TTC549 (cell line): ENCODE results near the gene RPL36AL.
A peak's percentile ranks its signal among the peaks of the same experiment; 100 is the strongest.
"Not testable (repeated sequence)": the region's sequence is repeated elsewhere in the genome, so short reads cannot be mapped to it uniquely, and the experiment has no call there.

ENCODE experiments used
- FAIRE-seq: peaks from 2 replicates; lab custom pipeline; 2012; peaks lifted over from hg19 to GRCh38; lab: Jason Lieb, UNC

RPL36AL gene

DNA sequence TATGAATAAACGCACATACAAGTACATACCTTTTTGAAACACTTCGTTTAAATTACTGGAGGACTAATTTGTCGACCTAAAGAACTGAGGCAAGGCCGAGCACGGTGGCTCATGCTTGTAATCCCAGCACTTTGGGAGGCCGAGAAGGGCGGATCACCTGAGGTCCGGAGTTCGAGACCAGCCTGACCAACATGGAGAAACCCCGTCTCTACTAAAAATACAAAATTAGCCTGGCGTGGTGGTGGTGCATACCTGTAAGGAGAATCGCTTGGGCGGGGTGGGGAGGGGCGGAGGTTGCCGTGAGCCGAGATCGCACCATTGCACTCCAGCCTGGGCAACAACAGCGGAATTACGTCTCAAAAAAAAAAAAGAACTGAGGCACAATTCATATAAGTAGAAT, 1.2 kb downstream of the RPL36AL start:
- not testable (repeated sequence) for FAIRE-seq

DNA sequence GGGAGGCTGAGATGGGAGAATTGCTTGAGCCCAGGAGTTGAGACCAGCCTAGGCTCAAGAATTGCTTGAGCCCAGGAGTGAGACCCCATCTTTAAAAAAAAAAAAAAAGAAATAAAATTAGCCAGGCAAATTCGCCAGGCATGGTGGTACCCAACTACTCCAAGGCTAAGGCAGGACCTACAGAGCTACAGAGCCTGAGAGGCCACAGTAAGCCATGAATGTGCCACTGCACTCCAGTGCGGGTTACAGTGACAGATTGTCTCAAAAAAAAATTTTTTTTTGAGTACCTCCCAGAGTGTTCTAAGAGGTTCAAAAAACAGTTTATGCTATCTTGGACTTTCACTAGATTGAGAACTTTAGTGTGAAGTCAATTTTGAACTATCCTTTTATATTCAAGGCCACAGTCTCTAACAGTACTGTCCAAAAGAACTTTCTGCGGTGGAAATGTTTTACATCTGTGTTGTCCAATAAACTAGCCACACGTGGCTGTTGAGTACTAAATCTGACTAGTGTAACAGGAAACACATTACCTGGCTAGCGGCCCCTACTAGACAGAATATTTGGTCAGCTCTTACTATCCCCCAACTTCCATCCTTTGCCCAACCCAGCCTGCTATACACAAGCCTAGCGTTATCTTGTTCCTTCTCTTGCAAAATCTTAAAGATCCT, 2.4 kb downstream of the RPL36AL start:
- FAIRE-seq = no peak

DNA sequence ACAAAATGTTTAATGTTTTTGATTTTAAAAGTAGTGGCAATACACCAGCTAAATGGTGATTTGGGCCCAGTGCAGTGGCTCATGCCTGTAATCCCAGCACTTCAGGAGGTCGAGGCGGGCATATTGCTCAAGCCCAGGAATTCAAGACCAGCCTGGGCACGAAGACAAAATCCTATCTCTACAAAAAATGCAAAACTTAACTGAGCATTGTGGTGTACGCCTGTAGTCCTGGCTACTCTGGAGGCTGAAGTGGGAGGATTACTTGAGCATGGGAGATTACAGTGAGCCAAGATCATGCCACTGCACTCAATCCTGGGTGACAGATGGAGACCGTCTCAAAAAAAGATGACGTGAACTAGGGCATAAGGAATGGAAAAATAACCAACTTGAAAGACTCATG, 4.7 kb downstream of the RPL36AL start:
- no peak for FAIRE-seq

DNA sequence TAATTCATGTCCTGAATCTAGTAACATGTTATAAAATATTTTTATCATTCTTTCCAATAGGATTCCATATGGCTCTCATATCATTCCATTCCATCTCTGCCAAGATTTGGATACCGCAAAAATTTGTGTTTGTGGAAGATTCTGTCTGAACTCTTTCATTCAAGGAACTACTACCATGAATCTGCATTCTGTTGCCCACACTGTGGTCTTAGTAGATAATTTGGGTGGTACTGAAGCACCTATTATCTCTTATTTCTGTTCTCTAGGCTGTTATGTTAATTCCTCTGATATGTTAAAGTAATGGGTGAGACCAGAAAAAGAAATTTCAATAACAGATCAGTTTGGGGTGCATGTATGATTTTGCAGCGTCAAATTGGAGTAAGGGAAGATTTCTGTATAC, 6.2 kb downstream of the RPL36AL start:
- no peak for FAIRE-seq

DNA sequence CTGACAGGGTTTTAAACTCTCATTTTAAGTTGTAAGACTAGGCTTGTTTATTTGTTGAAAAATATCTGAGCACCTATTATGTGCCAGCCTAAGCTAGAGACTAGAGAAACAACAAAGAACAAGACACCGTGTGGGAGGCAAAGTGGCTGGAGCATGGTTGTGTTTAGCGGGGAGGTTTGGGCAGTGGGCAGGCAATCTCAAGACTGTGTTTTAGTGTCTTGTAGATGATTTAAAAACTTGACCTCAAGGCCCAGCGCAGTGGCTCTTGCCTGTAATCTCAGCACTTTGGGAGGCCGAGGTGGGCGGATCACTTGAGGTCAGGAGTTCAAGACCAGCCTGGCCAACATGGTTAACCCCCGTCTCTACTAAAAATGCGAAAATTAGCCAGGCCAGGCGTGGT, 7.8 kb downstream of the RPL36AL start:
- no peak for FAIRE-seq

DNA sequence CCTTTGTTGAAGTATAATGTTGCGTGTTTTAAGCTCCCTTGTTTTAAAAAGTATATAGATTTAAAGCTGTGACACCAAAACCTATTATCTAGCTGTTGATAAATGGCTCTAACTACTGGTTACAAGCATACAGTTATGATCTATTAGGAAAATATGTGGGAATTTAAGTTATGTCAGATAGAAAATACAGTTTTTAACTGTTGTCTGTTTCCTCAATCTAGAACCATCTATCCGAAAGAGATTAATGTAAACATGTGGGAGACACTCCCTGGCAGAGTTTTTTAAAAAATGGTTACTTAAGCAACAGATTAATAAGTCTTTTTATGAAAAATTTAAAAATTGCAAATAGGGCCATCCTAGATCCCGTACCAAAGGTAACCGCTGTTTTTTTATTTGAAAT, 8.2 kb downstream of the RPL36AL start:
- no peak for FAIRE-seq

DNA sequence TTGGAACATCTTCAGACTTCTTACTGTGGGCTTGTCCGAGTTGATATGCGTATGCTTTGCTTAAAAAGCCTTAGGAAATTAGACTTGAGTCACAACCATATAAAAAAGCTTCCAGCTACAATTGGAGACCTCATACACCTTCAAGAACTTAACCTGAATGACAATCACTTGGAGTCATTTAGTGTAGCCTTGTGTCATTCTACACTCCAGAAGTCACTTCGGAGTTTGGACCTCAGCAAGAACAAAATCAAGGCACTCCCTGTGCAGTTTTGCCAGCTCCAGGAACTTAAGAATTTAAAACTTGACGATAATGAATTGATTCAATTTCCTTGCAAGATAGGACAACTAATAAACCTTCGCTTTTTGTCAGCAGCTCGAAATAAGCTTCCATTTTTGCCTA, 12.8 kb downstream of the RPL36AL start:
- no peak for FAIRE-seq

DNA sequence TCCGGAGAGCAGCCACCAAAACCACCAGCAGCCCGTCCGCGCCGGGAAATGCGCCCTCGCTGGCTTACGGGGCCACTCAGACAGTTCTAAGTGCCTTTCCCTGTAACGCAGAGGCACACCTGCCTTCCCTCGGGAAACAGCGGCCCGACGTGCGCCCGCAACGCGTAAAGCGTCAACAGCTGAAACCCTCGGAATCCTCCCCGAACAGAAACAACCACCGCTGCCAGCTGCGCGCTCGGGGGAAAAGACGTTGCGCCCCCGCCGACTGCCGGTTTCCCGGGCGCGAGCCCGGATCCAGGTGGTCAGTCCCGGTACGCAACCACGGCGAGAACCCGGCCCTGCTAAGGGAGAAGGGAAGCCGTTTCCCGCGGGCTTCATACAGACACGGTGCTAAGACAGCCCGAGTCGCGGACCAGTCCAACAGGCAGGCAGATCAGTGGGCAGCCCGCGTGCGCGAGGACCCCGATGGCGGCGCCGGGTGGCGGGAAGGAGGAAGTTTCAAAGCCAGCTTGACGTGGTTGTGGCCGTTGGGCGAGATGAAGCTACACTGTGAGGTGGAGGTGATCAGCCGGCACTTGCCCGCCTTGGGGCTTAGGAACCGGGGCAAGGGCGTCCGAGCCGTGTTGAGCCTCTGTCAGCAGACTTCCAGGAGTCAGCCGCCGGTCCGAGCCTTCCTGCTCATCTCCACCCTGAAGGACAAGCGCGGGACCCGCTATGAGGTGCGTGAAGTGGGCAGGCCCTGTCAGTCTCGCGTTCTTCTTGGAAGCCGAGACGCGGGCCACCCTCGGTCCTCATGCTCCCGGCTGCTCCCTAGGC, 21.7 kb downstream of the RPL36AL start, which contains the start of gene LRR1:
Gene LRR1 (plus strand): TSS at position 456 of the 816 bp plus-strand sequence. CDS start 81 bp downstream, at position 537.
- no peak for FAIRE-seq

DNA sequence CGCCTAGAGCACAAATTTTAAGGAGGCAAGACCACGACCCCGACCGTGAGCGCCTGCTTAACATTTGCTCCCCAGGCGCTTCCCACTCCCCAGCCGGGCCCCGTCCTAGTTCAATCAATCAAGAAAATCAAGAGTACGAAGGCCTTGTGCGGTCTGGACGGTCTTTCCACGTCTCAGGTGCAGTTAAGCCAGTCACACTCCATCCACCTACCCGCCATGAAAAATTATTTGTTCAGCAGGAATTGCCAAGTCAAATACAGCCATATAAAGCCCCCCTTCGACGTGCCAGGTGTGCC, 22.3 kb downstream of the RPL36AL start:
- no peak for FAIRE-seq

DNA sequence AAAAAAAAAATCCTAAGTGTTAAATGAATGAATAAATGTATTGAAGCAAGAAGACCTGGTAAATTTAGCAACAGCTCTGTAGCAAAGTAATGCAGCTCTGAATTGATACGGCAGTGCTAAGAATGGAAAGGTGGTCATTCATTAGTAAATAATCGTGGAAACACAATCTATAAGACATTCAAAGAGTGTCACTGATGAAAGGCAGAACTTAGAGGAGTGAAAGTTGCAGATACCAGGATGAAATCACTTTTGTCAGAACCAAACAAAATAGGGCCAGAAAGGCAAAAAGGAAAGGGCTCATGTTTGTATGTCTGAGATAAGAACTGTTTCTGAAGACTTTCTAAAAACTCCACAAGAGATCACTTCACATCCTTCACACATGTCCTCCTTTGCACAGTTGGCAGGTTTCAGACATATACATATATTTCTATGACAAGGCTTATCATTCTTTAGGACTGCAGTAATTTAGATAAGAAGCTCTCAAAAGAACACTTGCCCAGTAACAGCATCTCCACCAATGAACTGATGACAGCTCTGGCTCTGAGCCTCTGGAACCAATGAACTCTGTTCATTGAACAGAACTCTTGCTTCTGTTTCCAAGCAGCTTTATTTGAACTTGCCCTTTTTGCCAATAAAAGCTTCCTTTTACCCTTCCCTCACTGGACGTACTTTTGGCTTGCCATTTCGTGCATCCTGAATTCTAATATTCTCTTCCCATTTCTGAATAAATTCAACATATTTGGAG, 25.9 kb downstream of the RPL36AL start:
- no peak for FAIRE-seq

DNA sequence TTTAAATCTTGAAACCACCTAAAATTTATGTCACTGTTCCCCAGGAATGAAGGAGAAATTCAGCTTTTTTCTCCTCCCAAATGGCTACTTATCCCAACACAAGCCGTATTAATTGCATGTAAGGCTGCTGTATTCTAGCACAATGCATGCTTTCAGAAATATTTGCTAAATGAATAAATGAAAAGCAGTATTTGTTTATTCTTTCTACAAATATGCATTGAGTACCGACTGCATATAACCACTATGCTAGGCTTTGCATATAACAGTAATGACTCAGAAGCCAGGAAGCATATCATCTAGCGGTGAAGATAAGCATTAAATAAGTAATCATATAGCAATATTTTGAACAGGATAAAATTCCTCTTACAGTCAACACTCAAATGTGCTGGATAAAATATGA, 27.4 kb downstream of the RPL36AL start:
- FAIRE-seq = no peak

DNA sequence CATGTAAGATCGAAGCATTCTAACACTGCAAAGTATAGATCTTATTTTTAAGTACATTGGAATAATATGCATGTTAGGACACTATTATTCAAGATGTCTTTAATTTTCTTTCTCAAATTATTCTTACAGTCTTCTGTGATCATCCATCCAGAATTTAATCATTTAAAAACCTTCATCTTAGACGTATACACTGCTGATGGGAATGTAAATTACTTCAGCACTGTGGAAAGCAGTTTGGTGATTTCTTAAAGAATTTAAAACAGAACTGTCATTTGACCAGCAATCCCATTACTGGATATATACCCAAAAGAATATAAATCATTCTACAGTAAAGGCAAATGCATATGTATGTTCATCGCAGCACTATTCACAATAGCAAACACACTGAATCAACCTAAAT, 31.0 kb downstream of the RPL36AL start:
- FAIRE-seq = no peak

DNA sequence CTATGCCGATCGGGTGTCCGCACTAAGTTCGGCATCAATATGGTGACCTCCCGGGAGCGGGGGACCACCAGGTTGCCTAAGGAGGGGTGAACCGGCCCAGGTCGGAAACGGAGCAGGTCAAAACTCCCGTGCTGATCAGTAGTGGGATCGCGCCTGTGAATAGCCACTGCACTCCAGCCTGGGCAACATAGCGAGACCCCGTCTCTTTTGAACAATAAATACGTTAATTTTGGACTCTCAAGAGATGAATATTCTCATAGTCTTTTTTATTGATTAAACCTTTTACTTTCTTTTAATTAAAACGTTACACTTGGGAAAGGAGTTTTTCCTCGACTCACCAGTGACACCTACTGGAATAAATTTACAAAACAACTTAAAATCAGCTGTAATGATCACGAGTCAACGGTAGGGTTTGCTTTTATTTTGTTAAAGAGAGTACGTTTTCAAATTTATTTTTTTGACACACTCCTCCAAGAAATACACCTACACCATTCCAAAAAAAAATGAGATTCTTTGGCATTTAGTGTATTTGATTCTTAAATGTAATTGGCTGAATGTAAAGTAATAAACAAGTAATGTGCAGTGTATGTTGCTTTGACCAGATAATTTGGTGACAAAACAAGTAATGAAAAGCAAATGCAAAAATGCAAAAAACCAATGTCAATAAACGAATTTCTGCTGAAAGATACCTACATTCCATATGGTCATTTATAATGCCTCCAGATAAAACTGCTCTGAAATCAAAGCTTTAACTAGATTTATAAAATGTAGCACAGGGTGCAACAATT, 33.6 kb downstream of the RPL36AL start:
- FAIRE-seq = peak; percentile 92

DNA sequence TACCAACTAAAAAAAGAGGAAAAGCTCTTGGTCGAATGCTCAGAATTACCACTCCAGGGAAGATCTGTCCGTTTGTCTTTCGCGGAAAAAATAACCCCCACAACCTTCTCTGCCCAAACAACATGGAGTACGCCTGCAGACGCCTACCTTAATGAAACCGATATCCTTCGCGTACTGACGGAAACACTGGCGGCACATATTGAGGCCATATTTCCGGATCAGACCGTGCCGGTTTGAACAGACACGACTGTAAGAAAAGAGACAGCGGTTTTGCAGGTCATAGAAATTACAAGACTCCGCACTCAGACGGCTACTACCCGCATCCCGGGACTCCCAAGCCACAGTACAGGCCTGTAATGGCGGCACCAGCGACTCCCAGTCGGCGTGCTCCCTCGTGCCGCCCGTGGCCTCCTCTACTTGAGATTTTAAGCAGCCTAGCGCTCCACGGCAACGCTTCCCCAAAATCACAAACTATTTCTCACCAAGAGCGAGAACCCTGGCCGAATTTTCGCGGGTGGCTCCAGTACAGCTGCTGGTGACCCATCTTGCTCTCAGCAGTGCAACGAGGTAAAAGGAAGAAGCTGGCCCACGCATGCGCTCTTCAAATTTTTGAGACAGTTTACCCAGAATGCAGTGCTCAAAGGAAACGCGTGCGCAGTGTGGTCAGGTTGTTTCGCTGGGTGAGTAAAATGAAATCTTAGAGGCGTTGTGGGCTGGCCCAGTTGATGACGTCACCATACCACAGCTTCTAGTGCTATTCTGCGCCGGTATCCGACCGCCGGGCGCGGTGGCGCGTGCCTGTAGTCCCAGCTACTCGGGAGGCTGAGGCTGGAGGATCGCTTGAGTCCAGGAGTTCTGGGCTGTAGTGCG, 34.4 kb downstream of the RPL36AL start, which contains the start of gene RPS29:
Gene RPS29 (minus strand): TSS at position 578 of the 870 bp plus-strand sequence. CDS start 34 bp downstream, at position 544.
- peak; percentile 86 for FAIRE-seq

DNA sequence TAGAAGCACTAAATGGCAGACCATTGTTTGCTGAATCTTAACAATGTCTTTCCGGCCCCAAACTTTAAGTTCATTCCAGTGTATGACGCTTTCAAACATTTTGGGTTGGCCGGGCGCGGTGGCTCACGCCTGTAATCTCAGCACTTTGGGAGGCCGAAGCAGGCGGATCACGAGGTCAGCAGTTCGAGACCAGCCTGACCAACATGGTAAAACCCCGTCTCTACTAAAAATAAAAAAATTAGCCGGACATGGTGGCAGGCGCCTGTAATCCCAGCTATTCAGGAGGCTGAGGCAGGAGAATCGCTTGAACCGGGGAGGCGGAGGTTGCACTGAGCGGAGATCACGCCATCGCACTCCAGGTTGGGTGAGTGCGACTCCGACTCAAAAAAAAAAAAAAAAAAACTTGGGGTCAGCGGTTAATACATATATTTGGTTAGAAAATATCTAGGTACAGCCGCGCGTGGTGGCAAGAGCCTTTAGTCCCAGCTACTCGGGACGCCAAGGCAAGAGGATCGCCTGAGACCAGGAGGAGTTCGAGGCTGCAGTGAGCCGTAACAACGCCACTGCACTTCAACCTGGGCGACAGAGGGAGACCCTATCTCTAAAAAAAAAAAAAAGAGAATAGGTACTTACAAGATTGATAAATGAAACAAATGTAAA, 35.3 kb downstream of the RPL36AL start:
- FAIRE-seq = not testable (repeated sequence)

DNA sequence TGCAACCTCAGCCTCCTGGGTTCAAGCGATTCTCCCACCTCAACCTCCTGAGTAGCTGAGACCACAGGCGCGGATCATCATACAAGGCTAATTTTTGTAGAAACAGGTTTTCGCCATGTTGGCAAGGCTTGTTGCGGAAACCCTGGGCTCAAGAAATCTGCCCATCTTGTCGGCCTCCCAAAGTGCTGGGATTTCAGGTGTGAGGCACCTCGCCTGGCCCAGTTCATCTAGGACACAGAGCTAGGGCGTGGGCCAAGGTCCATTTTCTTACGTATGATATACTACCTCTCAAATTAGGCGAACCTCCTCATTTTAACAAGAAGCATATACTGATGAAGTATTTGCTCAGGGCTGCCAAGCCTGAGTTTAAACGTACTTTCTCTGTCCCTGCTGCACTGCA, 36.4 kb downstream of the RPL36AL start:
- no peak for FAIRE-seq

DNA sequence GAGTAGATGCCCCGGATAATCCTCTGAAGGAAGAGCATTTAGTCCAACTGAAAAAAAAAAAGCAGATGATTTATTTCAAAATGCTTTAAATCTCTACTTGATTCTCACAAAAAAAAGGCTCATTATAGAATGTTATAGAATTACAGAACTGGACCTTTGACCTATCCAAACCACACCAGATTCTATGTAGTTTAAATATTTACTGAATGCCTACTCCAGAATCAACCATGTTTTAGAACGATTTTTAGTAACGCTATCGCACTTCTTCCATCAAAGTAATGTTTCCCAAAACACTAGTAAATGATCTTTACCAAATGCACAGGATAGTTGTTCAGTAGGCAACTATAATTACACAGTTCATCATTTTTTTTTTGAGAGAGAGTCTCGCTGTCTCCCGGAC, 36.8 kb downstream of the RPL36AL start:
- FAIRE-seq = no peak

DNA sequence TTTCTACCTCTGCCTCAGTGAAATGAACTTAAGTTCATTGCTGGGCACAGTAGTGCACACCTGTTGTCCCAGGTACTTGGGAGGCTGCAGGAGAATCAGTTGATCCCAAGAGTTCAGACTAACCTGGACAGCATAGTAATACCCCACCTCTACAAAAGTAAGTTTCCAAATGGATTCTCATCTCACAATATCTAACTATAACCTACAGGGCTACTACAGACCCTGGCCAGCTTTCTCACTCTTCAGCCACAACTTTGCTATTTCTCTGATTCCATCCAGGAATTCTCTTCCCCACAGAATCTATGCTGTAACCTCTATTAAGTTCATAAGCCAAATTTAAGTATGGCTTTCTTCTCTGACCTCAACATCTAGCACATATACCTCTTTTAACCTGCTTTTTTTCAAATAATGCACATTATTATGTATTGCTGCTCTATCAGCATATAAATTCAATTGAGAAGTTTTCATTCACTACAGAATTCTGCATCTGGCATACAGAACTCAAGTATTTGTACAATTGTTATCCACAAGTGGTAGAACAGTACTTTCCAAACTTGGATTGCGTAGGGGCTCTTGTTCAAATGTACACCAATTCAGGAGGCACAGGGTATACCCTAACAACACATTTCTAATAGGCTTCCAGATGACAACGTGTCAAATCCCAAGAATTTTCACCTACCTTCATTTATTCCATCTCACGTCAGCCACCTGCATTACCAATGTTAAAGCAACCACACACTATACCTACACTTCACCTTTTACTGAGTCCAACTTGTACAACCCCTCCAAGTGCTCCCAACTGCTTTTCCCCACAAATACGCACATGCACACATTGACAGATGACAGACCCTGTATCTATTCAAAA, 38.1 kb downstream of the RPL36AL start:
- FAIRE-seq = no peak

DNA sequence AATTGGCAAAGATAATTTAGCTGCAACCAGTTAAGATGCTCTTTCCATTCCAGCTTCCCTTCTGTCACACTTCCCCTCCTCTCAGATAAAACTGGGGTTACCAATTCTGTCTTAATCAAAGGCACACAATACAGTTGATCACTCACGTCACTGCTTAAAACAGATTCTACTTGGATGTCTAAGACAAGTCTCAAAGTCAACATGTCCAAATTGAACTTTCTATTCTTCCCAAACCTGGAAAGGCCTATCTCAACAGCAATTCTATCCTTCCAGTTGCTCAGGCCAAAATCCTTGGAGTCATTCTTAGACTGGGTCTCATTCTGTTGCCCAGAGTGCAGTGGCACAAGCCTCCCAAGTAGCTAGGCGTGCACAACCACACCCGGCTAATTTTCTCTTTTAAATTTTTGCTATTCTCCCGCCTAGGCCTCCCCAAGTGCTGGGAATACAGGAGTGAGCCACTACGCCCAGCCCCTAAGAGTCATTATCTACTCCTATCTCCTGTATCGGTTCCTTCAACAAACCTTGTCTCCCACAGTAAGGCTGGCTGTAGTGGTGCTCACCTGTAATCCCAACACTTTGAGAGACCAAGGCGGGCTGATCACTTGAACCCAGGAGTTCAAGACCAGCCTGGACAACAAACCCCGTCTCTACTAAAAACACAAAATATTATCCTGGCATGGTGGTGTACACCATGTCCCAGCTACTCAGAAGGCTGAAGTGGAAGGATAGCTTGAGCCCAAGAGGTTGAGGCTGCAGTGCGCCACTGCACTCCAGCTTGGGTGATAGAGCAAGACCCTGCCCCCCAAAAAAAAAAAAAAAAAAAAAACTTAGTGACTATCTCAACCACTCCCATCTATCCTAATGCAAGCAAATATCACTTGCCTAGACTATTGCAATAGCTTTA, 39.0 kb downstream of the RPL36AL start:
- FAIRE-seq = no peak
